Raji (cell line): ENCODE measurements around the gene MAZ.

Experiments used
- POLR2A ChIP-seq: IDR thresholded peaks from 2 replicates; pipeline ENCODE4 v1.6.1; 2011; ENCODE audit warnings: low read depth, low read length, control low read depth; ENCODE audit not compliant: insufficient read depth

The MAZ gene

DNA sequence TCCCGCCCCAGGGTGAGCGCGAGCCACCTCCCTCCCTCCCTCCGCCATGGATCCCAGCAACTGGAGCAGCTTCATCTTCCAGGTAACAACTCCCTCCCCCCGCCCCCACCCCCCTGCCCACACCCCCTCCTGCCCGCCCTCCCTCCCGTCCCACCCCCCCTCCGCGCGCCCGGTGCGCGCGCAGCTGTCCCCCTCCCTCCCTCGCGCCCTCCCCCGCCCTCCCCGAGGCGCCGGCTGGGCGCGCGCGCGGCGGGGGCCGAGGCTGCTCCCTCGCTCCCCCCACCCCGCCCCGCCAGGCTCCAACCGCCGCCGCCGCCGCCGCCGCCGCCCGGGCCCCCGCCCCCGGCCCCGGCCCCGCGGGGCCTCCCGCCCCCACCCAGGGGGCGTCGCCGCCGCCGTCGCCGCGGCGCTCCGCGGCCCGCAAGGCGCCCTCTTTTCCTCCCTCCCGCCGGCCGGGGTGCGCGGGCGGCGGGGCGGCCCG, at the start of gene MAZ:
TSS of gene MAZ (plus strand) at position 431 of the 481 bp plus-strand sequence. CDS start 173 bp downstream, outside the sequence.
- no peak for TF ChIP-seq POLR2A

DNA sequence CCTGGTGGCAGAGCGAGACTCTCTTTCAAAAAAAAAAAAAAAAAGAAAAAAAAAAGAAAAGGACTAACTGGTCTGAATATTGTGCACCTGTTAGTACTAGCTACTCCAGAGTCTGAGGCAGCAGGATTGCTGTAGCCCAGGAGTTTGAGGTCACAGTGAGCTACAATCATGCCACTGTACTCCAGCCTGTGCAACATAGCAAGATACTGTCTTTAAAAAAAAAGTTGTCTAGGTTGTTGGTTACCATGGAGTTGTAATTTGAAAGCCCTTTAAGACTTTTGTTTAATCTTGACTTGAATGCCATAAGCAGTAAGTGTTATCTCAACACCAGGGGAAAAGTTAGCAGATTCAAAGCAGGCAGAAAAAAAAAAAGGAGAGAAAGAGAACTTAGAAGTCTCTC, 49.7 kb upstream of the MAZ start:
- no peak for TF ChIP-seq POLR2A

- TF ChIP-seq POLR2A, result no peak
These were observed 48.3 kb upstream of the MAZ start for GRCh38 chr16:29757950-29758466.

GRCh38 chr16:29760567-29761279, 45.6 kb upstream of the MAZ start:
- TF ChIP-seq POLR2A, result no peak

- no peak for TF ChIP-seq POLR2A
These were observed 44.4 kb upstream of the MAZ start for GRCh38 chr16:29761882-29762281.

- no peak for TF ChIP-seq POLR2A
These were observed 43.0 kb upstream of the MAZ start for GRCh38 chr16:29763326-29763725.

DNA sequence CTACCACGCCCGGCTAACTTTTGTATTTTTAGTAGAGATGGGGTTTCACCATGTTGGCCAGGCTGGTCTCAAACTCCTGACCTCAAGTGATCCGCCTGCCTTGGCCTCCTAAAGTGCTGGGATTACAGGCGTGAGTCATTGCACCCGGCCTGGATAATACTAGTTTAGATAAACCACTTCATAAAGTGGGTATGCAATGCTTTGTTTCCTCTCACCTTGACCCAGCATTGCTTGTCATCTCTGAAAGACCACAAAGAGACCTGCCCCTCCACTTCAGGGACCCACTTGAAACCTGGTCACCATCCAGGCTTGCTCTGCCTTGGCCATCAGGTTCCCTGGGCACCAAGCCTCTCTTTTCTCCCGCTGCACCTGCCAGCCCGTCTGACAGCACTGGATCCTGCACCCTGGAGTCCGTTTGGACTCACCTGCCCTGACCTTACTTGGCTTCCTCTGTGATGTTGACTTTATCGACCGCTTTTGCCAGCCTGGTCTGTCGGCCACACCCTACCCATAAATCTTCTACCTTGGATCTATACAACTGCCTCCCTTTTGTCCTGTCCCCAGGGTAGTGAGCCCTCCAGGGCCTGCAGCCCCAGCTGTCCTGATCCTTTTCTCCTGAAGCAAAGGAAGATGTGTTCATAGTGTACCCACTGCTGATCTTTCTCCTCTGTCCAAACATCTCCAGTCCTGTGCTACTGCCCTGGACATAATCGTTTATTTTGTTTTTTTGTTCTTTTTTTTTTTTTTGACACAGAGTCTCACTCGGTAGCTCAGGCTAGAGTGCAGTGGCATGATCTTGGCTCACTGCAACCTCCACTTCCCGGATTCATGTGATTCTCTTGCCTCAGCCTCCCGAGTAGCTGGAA, 40.9 kb upstream of the MAZ start:
- no peak for TF ChIP-seq POLR2A

DNA sequence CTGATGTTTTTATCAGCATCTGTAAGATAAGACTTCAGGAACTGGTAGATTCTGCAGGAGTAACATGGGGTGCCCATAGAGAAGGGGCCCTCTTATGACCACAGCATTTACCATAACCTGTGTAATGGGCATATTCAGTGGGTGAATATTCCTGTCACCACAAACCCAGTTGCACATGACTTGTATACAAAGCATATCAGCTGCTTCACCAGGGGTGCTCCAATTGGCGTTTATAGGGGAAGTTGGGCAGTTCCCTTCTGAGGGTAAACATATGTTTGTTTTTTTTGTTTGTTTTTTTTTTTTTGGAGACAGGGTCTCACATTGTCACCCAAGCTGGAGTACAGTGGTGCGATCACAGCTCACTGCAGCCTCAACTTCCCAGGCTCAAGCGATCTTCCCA, 39.8 kb upstream of the MAZ start:
- TF ChIP-seq POLR2A, result no peak

GRCh38 chr16:29767062-29767461, 39.3 kb upstream of the MAZ start:
- TF ChIP-seq POLR2A, result no peak

- TF ChIP-seq POLR2A, result no peak
These were observed 36.8 kb upstream of the MAZ start for GRCh38 chr16:29769507-29769906.

DNA sequence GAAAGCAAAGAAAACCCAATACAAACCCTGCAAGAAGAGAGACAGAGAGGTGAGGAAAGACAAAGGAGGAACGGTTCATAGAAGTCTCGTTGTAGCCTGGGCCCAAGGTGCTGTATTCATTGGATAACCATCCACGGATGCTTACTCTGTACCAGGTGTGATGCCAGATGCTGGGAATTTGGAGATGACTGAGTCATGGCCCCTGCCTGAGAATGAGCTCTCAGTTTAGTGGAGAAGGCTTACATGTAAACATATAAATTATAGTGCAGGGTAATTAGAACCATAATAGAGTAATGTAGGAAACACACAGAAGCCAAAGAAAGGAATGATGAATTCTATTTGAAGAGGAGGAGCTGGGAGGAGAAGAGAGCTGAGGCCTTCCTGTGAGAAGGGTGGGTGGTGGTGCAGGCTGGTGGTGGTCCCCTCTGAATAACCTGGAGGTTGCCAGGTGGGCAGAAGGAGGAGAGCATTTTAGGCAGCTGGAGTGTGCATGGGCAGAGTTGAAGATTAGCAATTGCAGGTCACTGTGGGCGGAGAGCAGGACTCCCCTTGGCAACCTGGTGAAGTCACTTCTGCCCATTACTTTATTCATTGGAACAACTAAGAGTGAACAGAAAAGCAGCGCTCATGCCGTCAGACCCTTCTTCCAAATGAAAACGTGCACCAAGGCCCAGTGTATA, 35.9 kb upstream of the MAZ start:
- no peak for TF ChIP-seq POLR2A

- TF ChIP-seq POLR2A, result 0 out of 2 replicates have a peak, but pooled peaks have one; percentile 2
These were observed 34.0 kb upstream of the MAZ start for GRCh38 chr16:29772330-29772729.

- no peak for TF ChIP-seq POLR2A
These were observed 31.6 kb upstream of the MAZ start for GRCh38 chr16:29774730-29775129.

DNA sequence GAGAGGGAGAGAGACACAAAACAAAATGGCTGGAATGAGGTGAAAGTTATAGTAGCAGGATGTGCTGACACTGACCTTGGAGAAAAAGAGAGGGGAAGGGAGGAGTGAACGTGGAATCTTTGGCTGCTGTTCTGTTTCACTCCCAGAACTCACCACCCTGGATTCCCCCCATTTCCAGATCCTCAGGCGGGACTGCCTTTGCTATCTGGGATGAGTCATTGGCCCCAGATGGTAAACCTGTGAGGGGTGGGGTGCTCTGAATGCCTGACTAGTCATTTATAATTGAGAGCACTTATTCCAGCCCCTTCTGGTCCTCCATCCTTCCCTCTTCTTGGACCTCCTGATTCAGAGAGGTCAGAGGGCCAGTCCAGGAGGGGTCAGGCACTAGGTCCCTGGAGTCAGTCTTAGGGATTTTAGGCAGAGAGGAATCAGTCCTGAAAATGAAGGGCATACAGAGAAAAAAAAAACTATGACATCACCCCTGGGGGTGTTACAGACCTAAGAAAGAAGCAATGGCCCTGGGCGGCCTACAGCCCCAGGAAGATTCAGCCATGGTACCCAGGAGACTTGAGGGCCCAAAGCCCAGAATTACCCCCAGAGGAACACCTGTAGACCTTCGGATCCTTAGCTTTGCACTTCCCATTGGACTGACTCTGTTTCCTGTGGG, 30.5 kb upstream of the MAZ start:
- TF ChIP-seq POLR2A, result no peak
